ENCODE results near the gene SYNM.

Gene SYNM

DNA sequence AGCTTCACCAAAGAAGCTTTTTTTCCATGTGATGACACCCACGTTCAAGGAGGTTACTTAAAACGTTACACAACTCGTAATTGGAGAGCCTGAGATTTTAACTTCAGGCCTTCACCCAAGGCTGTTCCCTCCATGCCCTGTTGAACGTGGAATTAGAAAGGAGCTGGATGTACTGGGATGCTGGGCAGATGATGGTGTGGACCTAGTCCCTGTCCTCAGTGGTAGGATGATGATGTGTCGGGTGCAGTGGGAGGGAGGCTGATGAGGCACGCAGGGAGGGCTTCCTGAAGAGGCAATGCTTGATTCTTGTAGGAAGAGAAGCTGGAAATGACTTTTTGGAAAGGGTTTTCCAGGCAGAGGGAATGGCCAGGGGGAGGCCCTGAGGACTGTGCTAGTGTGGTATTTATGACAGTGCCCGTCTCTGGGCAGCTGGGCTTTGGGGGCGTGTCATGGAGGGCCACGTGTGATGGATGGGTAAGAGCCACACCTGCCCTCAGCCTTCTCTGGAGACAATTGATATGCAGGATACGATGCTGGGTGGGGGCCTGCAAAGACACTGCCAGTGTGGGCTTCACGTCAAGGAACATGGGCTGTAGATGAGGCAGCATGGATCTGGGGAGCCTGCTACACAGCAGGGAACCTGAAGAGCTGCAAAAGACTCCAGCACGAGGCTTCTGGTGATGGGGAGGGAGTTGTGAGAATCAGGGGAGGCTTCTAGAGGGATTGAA, 15.3 kb downstream of the SYNM start:
- H3K4me3 ChIP-seq (ENCODE audit: low read length): no peak overlapping the region
- TF ChIP-seq, protein P1, sequence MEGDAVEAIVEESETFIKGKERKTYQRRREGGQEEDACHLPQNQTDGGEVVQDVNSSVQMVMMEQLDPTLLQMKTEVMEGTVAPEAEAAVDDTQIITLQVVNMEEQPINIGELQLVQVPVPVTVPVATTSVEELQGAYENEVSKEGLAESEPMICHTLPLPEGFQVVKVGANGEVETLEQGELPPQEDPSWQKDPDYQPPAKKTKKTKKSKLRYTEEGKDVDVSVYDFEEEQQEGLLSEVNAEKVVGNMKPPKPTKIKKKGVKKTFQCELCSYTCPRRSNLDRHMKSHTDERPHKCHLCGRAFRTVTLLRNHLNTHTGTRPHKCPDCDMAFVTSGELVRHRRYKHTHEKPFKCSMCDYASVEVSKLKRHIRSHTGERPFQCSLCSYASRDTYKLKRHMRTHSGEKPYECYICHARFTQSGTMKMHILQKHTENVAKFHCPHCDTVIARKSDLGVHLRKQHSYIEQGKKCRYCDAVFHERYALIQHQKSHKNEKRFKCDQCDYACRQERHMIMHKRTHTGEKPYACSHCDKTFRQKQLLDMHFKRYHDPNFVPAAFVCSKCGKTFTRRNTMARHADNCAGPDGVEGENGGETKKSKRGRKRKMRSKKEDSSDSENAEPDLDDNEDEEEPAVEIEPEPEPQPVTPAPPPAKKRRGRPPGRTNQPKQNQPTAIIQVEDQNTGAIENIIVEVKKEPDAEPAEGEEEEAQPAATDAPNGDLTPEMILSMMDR (IDR thresholded peaks at IDR 0.05; ENCODE audit: insufficient read depth, low read depth, low read length, missing control alignments): no peak
- no peak for DNase-seq (ENCODE audit: low read depth)

DNA sequence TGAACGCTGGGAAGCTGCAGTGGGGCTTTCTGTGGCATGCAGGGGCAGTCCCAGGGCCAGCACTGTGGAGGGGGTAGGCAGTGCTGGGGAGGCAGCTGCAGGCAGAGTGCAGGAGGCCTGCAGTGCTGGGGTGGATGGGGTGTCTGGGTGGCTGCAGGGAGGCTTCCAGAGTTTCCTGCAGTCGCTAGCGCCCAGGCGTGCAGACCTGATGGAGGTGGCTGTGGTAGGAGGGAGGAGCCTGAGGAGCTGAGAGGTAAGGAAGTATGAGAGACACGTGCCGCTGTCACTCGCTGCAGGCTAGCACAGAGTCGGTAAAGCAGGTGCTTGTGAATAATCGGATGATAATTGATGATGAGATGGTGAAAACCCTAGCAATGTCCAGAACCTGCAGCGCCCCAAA, 16.3 kb downstream of the SYNM start:
- no peak for DNase-seq (ENCODE audit: low read depth)
- no peak overlapping the region for H3K4me3 ChIP-seq (ENCODE audit: low read length)
- TF ChIP-seq, protein P1 (IDR thresholded peaks at IDR 0.05; ENCODE audit: insufficient read depth, low read depth, low read length, missing control alignments): no peak

DNA sequence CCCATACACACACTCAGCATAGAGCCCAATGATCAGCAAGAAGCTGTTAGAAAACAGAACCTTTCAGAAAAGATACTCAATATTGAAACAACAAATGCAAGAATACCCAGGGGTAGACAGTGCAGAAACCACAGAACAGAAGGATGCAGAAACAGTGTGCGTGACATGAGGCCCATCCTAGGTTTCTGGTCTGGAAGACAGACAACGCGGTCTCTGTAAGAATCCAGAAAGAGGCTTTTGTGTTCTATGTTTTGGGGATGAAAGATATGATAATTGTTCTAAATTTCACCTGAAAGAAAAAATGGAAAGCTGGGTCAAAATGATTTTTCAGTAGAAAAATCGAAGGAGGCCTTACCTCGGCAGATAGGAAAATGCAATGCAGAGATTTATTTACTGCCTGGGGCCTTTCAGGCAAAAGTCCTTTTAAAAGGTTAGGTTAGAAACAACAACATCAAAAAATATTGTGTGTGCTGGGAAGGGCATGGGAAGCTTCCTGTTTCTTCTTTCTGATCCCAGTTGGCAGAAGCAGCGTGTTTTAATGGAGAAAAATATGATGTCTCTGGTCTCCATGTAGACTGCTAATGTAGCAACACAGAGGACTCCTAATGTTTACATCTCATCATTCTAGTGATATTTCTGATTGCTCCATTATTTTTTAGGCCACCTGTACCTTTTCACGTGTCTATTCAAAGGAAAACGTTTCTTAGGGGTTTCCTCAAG, 17.0 kb downstream of the SYNM start:
- no peak overlapping the region for H3K4me3 ChIP-seq (ENCODE audit: low read length)
- TF ChIP-seq, protein P1 (IDR thresholded peaks at IDR 0.05; ENCODE audit: insufficient read depth, low read depth, low read length, missing control alignments): no peak
- no peak for DNase-seq (ENCODE audit: low read depth)

DNA sequence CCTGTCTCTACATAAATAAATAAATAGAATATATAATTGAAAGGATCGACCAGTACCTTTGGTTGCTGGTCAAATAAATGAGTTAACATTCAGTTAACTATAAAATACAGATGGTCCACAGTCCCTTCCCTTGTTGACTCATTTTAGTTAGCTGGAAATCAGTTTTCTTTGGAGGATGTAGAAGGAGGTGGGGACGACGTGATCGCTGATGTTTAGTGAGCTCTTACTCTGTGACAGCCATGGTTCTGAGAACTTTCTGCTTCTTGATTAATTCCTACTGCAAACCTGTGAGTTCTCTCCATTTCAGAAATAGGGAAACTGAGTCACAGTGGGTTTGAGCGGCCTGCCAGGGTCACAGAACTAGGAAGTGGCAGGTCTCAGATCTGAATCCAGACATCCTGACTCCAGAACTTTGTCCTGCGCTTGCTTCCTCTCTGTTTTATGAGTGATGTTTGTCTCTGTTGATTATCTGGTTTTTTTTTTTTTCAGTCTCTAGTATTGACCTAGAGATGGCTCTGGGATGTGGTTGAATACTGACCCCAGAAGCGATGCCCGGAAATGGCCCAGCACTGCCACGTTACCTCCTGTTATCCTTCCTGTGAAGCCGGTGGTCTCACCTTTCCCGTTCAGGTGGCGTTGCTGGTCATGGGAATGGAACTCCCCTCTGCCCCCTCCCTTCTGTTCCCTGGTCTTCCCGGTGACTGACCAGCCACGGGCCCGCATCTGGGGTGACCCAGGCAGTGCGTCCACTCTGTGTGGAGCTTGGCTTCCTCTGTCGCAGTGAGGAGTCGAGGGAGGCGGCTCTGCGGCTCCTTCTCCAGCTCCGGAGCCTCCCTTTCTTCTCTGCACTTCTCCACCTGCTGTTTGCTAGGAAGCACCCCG, 18.2 kb downstream of the SYNM start:
- H3K4me3 ChIP-seq (ENCODE audit: low read length): no peak overlapping the region
- DNase-seq (ENCODE audit: low read depth): no peak
- TF ChIP-seq, protein P1 (IDR thresholded peaks at IDR 0.05; ENCODE audit: insufficient read depth, low read depth, low read length, missing control alignments): no peak

DNA sequence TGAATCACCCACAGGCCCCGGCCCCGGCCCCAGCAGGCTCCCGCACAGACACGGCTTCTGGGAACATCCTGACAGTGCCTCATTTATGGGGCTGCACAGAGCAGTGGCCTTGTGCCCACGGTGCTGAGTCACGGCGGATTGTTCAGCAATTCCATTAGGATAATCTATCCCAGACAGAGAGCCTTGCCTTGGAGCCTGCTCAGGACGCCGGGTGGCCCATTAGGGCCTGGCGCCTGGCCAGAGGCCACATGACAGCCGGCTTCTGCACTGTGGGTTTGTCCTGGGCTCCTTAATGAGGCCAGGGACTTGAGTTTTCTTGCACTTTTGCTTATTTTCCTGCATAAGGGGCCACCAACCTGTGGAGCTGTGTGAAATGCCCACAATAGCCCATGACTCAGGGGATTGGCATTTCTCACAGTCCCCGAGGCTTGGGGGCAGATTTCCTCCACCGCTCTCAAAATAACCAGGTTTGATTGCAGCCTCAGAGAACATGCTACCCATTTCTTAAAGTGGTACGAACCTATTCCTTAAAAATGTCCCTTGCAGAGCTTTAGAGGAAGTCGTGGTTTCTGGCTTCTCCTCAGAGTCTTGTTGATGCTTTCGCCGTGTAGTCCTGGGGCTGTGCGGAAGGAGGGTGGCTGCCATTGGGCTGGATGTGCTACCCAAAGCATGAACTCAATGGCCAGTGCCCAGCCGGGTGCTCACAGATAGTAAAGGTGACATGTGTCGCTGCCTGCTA, 19.0 kb downstream of the SYNM start:
- peak; percentile 91 for DNase-seq (ENCODE audit: low read depth)
- H3K4me3 ChIP-seq (ENCODE audit: low read length): peak overlapping the region; percentile 3
- TF ChIP-seq, protein P1 (IDR thresholded peaks at IDR 0.05; ENCODE audit: insufficient read depth, low read depth, low read length, missing control alignments): no peak

DNA sequence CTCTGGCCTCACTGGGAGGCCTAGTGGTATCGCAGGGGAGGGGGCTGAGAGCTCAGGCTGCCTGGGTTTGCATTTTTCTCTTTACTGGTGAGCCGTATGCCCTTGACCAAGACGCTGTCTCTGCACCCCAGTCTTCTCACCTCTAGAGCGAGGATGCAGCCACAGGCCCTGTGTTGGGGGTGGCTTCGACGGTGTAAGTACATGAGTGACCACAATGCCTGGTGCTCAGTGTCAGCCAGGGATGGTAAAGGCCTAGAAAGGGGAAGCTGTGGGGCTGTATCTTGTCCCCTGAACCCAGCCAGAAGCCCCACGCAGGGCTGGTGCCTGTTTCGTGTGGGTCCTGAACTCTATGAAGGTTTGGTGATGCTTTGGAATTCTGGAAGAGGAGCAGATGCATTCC, 19.8 kb downstream of the SYNM start:
- TF ChIP-seq, protein P1 (IDR thresholded peaks at IDR 0.05; ENCODE audit: insufficient read depth, low read depth, low read length, missing control alignments): no peak
- H3K4me3 ChIP-seq (ENCODE audit: low read length): no peak overlapping the region
- DNase-seq (ENCODE audit: low read depth): no peak
